Glomerular visceral epithelial cell (primary cell): ENCODE results near the gene RGS7.
"Not testable (repeated sequence)": the region's sequence is repeated elsewhere in the genome, so short reads cannot be mapped to it uniquely, and the experiment has no call there.

Experiments used
- DNase-seq: peaks from one replicate; pipeline ENCODE4 v3.0.0-alpha.2; 2016; ENCODE audit errors: extremely low spot score

Gene RGS7

DNA sequence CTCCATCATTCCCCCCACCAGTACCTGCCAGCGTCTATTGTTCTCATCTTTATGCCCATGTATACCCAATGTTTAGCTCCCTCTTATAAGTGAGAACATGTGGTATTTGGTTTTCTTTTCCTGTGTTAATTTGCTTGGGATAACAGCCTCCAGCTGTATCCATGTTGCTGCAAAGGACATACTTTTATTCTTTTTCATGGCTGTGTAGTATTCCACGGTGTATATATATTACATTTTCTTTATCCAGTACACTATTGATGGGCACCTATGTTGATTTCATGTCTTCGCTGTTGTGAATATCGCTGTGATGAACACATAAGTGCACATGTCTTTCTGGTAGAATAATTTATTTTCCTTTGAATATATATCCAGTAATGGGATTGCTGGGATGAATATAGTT is 431.7 kb downstream of the RGS7 start:
- no peak for DNase-seq

DNA sequence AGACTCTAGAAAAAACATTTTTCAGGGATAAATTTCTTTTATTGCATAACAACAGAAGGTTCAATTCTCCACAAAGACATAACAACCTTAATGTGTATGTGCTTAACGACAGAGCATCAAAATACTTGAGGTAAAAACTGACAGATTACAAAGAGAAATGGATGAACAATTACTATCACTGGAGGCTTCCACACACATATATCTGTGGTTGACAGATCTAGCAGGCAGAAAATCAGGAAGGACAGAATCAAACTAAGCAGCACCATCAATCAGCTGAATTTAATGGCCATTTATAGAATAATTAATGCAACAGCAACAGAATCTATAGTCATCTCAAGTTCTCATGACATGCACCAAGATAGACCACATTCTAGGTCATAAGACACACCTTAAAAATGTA is 439.0 kb downstream of the RGS7 start:
- no peak for DNase-seq

DNA sequence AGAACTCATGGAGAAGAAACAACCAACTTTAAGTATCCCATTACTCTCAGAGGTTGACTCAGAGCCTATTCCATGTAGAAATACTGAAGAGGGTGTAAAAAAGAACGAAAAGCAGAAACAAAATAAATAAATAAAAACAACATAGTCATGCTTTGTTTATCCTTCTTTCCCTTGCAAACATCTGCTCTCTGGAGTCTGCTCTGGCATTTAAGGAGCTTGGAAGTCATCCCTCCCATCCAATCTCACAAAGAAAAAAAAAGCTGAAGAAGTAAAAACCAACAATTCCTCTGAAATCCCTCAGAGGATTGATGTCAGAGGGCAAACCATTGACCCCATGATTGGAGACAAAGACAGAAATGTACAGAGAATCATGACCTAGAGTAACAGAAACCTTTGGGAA is 442.5 kb downstream of the RGS7 start:
- no peak for DNase-seq

DNA sequence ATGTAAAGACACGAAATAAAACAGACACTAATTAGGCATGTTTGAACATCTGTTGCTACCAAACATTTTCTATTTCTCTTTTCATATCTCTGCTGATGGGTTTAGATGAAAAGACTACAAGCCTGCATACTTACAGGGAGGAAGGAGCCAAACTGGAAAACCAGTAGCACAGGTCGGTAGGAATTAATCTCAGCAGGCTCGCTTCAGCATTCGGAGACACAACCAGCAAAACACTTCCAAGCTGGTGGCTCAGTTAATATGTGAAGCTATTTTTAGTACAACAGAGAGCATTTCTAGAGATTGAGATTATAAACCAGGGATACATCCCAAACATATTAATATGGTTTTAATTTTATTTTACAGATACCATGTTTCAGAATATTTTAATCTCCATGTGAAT is 444.2 kb downstream of the RGS7 start:
- no peak for DNase-seq

DNA sequence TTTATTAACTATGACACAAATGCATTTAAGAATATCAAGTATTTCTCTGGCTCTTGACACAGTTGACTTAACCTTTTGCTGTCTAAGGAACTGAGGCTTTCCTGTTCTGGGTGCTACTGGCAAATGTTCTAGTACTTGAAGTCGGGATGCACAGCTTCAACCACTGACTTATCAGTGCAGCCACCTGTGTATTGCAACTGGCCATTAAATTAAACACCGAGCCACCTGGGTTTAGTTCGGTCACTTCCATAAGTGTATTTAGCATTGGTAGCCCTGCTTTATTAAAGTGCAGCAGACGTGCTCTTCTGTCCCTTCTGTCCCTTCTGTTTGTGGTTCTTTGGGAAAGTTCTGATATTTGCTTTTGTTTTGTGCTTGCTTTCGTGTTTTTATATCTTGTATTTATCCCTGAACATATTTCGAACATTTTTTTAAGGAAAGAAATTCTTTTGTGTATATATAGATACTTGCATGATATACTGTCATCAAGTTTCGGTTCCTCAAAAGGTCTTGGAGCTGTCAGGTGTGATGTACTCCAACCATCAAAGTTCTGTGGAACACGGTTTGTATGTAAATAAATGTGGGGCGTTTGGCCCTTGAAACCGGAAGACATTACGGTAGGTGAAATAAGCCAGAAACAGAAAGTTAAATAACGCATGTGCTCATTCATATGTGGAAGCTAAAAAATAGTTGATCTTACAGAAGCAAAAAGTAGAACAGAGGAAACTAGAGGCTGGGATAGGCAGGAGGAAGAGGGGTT is 447.1 kb downstream of the RGS7 start:
- DNase-seq: no peak

DNA sequence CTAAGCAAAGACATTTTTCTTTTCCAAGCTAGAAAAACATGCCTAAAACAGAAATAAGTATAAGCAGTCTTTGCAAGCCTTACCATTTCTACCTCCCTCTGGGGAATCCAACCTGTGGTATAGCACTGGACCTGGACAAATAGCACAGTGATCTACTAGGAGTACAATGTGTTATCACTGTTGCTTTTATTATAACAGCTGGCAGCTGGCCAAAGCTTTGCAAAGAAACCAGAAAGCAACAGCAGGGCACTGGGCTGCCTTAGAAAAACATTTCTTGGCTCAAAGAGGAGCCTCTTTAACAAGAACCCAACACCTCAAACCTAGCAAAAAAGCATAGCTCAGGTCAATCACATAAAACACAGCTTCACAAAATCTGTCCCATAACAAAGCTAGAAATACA is 450.5 kb downstream of the RGS7 start:
- no peak for DNase-seq

DNA sequence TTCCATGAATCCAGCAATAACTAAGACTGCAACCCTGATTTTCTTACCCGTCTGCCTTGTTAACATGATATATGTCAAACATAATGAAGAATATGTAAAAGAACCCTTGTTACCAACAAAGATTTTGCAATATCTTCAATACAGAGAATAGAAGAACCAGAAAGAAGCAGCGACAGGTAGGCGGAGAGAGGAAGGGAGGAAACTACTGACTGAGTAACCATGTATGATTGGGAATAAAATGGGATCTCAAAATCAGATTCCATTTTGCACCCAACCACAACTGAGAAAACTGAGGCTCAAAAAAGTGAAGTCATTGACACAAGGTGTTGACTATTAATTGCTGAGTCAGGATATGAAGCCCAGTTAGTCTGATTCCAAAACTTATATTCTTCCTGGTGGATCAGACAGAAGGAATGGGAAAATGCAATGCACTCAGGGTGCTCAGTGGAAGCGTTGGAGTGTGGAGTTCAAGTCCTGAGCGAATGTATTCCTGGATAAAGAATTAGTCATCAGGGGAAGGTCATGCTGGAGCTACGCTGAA is 451.7 kb downstream of the RGS7 start:
- no peak for DNase-seq

DNA sequence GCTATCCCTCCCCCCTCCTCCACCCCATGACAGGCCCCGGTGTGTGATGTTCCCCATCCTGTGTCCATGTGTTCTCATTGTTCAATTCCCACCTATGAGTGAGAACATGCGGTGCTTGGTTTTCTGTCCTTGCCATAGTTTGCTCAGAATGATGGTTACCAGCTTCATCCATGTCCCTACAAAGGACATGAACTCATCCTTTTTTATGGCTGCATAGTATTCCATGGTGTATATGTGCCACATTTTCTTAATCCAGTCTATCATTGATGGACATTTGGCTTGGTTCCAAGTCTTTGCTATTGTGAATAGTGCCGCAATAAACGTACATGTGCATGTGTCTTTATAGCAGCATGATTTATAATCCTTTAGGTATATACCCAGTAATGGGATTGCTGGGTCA is 461.6 kb downstream of the RGS7 start:
- not testable (repeated sequence) for DNase-seq

DNA sequence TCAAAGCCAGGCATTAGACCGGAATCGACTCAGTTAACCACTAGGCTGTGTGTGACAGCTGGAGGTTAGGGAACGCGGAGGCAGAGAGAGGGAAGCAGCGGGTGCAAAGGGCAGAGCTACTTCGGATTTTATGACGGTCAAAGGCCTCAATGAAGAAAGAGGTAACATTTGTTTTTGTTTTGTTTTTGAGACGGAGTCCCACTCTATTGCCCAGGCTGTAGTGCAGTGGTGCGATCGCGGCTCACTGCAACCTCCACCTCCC is 468.3 kb downstream of the RGS7 start:
- no peak for DNase-seq

DNA sequence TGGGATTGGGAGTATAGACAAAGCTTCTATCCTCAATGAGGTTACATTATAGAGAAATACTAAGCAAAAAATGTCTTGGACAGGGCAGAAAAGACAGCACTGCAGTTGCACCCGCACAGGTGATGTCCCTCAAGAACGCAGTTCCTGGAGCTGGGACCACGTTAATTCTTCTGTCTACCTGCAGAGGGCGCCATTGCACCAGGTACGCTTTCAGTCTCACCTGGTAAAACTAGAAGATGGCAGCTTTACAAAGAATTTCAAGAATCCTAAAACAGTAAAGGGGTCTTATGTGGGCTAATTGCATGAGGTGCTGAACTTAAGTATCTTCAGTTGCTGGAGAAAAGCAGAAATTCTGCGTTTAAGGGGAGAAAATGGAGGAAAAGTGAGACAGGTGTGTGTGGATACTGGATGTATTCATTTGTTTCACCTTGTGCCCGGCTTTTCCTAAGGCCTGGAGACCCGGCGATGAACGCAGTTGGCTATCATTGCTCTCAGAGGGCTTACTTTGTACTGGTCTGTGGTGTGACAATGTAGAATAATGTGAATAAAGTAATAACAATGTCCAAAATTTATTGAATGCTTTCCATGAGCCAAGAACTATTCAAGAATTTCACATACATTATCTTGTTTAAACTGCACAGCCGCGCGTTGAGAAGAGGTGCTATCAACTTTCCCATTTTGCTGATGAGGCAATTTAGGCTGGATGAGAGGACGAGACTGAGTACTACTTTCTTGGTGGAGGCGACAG is 468.8 kb downstream of the RGS7 start:
- DNase-seq: peak; percentile 18

DNA sequence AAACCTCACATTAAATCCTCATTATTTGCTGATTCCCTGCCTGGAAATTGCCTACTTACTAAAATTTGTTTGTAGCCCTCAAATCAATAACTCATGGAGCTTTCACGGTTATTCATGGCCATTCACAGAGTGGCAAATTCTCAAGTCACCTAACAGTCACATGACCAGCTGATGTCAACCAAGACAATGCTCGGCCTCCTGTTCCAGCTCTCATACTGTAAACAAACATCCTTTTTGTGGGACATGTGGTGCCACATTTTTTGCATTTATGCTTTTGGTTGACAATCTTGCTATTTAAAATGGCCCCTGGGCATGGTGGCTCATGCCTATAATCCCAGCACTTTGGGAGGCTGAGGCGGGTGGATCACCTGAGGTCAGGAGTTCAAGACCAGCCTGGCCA is 473.5 kb downstream of the RGS7 start:
- DNase-seq: no peak

DNA sequence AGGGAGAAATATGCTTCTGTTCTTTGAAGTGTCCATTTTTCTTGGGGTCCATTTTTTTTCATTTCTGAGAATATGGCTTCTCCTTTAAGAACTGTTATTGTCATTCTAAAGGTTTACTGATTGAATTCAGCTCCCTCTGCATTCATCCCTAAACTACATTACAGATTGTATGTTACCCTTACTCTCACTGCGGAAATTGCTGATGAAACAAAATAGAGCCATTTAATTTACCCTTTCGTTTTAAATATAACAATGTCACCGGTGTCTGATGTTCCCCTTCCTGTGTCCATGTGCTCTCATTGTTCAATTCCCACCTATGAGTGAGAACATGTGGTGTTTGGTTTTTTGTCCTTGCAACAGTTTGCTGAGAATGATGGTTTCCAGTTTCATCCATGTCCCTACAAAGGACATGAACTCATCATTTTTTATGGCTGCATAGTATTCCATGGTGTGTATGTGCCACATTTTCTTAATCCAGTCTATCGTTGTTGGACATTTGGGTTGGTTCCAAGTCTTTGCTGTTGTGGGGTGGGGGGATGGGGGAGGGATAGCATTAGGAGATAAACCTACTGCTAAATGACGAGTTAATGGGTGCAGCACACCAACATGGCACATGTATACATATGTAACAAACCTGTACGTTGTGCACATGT is 474.2 kb downstream of the RGS7 start:
- not testable (repeated sequence) for DNase-seq

DNA sequence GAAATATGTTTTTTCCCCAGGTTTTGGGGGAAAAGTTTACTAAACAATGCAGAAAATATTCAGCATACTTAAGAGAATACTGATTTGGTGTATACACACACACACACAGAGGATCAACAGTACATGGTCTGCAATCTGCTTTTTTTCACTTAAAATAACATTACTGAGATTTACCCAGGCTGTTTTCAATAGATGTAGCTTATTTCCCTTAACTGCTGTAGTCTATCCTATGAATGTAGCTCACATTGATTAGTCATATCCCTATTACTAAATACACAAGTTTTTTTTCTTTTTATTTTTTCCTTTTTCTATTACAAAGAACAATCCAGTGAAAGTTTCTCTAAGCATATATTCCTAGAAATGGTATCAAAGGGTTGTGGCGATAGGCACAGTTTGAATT is 478.4 kb downstream of the RGS7 start:
- no peak for DNase-seq

DNA sequence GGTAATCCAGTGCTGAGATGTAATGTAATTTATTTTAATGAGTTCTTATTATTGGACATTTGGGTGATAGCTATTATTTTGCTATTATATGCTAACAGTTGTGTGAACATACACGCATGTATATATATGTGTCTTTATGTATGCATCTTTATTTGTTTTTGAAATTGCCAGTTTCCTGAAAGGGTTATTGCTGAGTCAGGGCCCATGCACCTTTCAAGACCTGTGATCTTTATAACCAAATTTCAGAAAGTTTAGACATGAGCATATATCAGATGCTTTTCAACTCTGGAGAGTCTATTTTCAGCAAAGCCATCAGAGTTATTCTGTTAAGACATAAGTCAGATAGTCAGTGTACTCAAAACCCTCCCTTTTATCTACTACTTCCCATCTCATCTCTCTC is 479.4 kb downstream of the RGS7 start:
- DNase-seq: no peak

DNA sequence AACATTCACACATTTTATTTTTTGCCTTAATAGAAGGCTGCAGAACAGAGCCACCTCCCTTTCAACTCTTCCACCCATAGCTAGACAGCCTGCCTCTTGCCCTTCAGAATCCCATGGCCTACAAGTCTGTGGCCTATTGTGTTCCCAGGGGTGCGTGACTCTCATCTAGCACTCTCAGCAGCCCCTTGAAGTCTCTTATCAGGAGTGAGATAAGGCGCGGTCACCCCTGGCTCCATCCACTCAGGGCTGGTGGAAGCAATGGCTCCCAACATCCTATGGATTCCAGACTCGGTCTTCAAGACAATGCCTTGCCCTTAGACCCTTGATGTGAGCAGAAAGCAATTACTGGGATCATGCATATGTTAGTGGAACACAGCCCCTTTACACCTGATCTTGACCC is 480.9 kb downstream of the RGS7 start:
- DNase-seq: no peak

DNA sequence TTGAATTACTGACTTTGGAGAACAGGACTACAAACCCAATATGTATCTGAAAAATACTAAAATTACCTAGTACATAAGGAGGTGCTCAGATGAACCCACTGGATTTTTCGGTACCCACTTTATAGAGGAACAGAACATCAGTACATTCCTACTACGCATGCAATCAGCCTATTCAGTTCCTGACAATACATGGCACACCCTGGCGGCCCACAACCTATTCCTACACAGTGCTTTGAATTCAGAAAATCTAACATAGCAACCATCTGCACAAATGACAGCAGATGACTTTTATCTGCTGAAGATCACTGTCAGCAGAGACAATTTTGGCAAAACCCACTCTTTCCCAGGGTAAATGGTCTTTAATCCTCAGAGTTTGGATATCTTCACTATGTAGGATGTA is 487.9 kb downstream of the RGS7 start:
- DNase-seq: no peak

DNA sequence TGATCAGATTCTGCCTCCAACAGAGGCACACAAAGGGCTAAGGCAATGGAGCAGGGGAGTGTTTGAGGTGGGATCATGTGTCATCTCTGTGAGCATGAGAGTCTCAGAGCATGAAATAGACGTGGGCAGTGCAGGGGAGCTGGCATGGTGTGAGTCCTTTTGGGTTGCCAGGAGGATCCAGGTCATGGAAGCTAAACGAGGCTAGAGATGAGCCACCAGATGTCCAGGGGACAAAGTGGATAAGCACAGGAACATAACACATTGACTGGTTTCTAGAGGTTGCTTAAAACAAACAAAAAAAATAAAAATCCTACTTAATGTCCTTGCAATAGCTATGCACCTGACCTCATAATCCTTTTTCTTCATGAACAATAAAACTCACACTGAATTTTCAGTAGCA is 490.3 kb downstream of the RGS7 start:
- no peak for DNase-seq

DNA sequence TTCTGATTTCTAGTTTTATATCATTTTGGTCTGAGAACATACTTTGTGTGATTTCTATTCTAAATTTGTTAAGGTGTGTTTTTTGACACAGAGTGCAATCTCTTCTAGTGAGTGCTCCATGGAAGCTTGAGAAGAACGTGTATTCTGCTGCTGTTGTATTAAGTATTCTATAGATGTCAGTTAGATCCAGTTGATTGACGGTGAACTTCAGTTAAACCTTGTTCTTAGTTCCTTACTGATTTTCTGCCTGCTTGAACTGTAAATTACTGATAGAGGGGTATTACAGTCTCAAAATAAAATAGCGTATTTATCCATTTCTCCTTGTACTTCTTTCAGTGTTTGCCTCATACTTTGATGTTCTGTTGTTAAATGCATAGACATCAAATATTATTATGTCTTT is 497.0 kb downstream of the RGS7 start:
- no peak for DNase-seq

DNA sequence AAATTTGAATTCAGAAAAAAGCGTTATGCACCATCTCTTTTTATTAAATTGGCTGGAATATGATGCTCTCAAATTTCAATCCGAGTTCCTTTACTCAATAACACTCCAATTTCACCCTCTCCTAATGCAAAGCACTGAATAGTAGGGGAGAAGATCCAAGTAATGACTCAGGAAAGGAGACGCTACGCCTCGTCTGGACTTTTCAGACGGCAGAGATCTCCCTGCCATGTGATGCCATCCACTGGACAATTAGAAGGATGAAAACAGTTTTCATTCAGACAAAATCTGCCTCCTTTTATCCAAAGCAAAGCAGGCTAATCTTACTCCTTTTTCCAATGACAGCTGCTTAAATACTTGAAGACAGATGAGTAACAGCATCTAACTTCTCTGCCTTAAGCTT is 502.6 kb downstream of the RGS7 start:
- DNase-seq: no peak

DNA sequence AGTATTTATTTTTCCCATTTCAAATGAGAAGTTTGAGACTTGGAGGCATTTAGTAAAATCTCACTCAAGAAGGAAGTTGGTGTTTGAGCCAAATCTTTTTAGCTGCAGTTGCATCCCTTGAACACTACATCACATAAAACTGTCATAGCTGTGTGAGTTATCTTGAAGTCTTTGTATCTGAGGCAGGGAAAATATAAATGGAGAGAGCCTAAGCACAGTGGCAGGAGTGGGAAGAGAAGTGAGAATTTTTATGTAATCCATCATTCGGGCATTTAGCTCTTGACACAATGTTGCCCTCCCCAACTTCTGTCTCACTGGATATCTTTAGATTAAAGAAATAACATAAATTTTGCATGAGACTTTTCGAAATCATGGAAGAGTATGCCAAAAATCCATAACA is 509.7 kb downstream of the RGS7 start:
- DNase-seq: no peak

DNA sequence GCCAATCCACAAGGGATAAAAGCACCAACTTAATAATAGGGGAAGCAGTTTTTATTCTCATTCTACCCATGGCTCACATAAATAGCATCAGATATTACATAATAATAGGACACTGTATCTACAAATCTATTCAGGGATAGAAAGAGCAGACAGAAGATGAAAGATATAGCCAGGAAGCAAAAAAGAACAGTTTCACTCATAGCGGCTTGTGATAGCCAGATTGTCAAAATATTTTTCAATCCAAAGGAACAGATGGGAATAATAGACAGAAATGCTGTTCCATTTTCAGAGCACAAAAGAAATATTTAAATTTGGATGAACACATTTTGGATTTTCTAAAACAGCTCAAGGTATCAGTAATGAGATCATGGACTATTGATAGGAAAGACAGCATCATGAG is 512.5 kb downstream of the RGS7 start:
- no peak for DNase-seq

DNA sequence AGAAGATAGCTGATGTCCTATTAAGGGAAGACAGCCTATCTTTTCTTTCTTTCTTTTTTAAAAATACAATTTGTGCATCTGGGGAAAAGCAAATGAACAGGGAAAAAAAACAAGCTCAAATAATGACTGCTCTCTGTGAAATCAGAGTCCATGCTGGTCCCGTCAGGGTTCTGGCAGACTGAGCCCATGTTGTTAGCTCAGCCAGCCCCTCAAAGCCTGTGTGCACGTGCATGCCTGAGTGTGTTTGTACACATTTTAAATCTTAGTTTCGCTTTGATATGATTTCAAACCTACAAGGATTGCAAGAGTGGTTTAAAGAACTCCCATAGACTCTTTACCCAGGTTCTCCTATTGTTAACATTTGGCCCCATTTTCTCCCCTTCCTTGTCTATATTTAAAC is 513.2 kb downstream of the RGS7 start:
- no peak for DNase-seq

DNA sequence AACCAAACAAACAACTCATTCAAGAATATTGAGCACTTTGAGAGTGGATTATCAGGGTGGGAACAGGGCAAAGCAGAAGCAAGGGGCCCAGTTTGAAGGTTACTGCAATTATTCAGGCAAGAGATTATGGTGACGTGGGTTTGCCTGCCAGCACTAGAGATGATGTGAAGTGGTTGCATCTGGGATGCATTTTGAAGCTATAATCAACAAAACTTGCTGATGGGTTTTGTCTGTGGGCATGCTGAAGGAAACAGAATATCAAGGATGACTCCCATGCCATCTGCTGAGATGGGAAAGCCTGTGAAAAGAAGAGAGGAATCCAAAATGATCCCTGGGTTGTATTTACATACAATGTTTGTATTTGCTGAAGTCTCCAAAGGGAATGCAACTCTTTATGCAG is 520.7 kb downstream of the RGS7 start:
- DNase-seq: no peak
